HepG2 (cell line): ENCODE results near the gene AGTRAP. TPM values are rescaled to one million over a fixed set of nuclear protein-coding genes. Genes with fewer than 3 reads are reported as not detected.

Experiments used
- ATAC-seq: fragments of 200-7000 bp; cut with Tn5 transposase; 3 replicates; pipeline ENCODE4 v1.9.1; 2020; ENCODE audit warnings: mild to moderate bottlenecking, moderate library complexity
- BruUV-seq: library from RNA; stranded (reverse); fragments of 400-500 nt; replicated peaks from 2 replicates; lab custom pipeline; 2021; lab: Mats Ljungman, UMichigan
- CTCF ChIA-PET: fragments of 300-600 bp; formaldehyde crosslinking; extraction: SDS; loops from one replicate; lab custom pipeline; 2021; ENCODE audit warnings: low total read pairs, inconsistent platforms, low intra/inter-chr PET ratio; lab: Yijun Ruan, JAX
- POLR2A ChIA-PET: fragments of 350-600 bp; sonication (Branson Sonifier 250); formaldehyde crosslinking; loops from one replicate; lab custom pipeline; 2020; ENCODE audit warnings: antibody characterized with exemption, inconsistent platforms; lab: Yijun Ruan, JAX
- DNase-seq: peaks from one replicate; pipeline ENCODE4 v3.0.0-alpha.2; 2015; ENCODE audit warnings: low spot score
- FAIRE-seq: peaks from 3 replicates; lab custom pipeline; 2011; peaks lifted over from hg19 to GRCh38; lab: Jason Lieb, UNC
- H2AFZ ChIP-seq: one replicate; pipeline ENCODE4 v1.6.1; 2011; ENCODE audit warnings: low read length, inconsistent platforms
- H3K27ac ChIP-seq: fragments of 300-600 bp; 3 replicates; pipeline ENCODE4 v1.8.0; 2011; ENCODE audit warnings: mixed run types, mild to moderate bottlenecking, mixed read lengths, low read length, inconsistent platforms; ENCODE audit not compliant: insufficient read depth; ENCODE audit errors: extremely low read length
- H3K27me3 ChIP-seq, 2 experiments: fragments of 200-600 bp in 1 of 2; 2 replicates in 1 of 2; 3 replicates in 1 of 2; pipeline versions ENCODE4 v1.6.0 to v1.8.0; 2011; ENCODE audit warnings: low read length in 2 of 2, mild to moderate bottlenecking in 2 of 2, moderate library complexity in 2 of 2, inconsistent platforms in 1 of 2; ENCODE audit not compliant: insufficient read depth in 2 of 2, control insufficient read depth in 1 of 2
- H3K36me3 ChIP-seq, 2 experiments: fragments of 200-600 bp in 1 of 2; replicated peaks in 1 of 2; 2 replicates in 1 of 2; 3 replicates in 1 of 2; pipeline versions ENCODE4 v1.5.1 to v1.8.0; 2011; ENCODE audit warnings: low read length in 2 of 2, inconsistent platforms in 1 of 2; ENCODE audit not compliant: insufficient read depth in 2 of 2, control insufficient read depth in 1 of 2
- H3K4me1 ChIP-seq: 2 replicates; pipeline ENCODE4 v1.5.1; 2012; ENCODE audit warnings: low read length, inconsistent platforms; ENCODE audit not compliant: insufficient read depth
- H3K4me2 ChIP-seq: 2 replicates; pipeline ENCODE4 v1.6.0; 2011; ENCODE audit warnings: low read depth, low read length, inconsistent platforms
- H3K4me3 ChIP-seq, 3 experiments: fragments of 200-600 bp in 1 of 3; sonication (generic), shearing (Covaris generic) in 1 of 3; replicated peaks in 1 of 3; 2 replicates each; pipeline ENCODE4 v1.5.1; 2011 to 2016; ENCODE audit warnings: low read length in 3 of 3, inconsistent platforms in 2 of 3, low read depth in 2 of 3, mild to moderate bottlenecking in 2 of 3, control low read depth in 1 of 3, mixed read lengths in 1 of 3; ENCODE audit not compliant: insufficient read depth in 1 of 3
- H3K79me2 ChIP-seq: one replicate; pipeline ENCODE4 v1.6.1; 2011; ENCODE audit warnings: low read length, inconsistent platforms; ENCODE audit not compliant: insufficient read depth
- H3K9ac ChIP-seq: 2 replicates; pipeline ENCODE4 v1.6.0; 2011; ENCODE audit warnings: mild to moderate bottlenecking, low read depth, low read length, inconsistent platforms; ENCODE audit not compliant: insufficient read depth
- H3K9me3 ChIP-seq: 2 replicates; pipeline ENCODE4 v1.5.1; 2012; ENCODE audit warnings: mild to moderate bottlenecking, low read length
- H4K20me1 ChIP-seq: 2 replicates; pipeline ENCODE4 v1.6.0; 2011; ENCODE audit warnings: inconsistent platforms, mild to moderate bottlenecking, low read length, moderate library complexity; ENCODE audit not compliant: insufficient read depth
- ASH2L ChIP-seq: fragments of 300-600, 200-600 bp; sonication (generic); IDR thresholded peaks from 2 replicates; pipeline ENCODE4 v1.7.0; 2017; ENCODE audit warnings: low read depth, mild to moderate bottlenecking, moderate library complexity, mixed read lengths, low read length; ENCODE audit not compliant: insufficient read length
- BHLHE40 ChIP-seq: IDR thresholded peaks from 2 replicates; pipeline ENCODE4 v1.6.1; 2011; ENCODE audit warnings: low read length, improper control_type of control experiment
- CCAR2 ChIP-seq: fragments of 200-400 bp; formaldehyde crosslinking; optimal IDR thresholded peaks from 2 replicates; pipeline ENCODE3; 2018; ENCODE audit warnings: low read depth, mild to moderate bottlenecking, low read length, moderate library complexity
- ETV5 ChIP-seq: IDR thresholded peaks from 2 replicates; pipeline ENCODE4 v1.6.1; 2018; ENCODE audit warnings: missing biosample characterization, missing genetic modification reagents, inconsistent platforms, borderline replicate concordance
- HIVEP1 ChIP-seq: sonication (generic); formaldehyde crosslinking; IDR thresholded peaks from 2 replicates; pipeline ENCODE4 v1.4.0; 2020; ENCODE audit warnings: mild to moderate bottlenecking, missing genetic modification reagents
- HOXA9 ChIP-seq: sonication (generic); formaldehyde crosslinking; IDR thresholded peaks from 2 replicates; pipeline ENCODE4 v1.8.1; 2022; ENCODE audit warnings: missing genetic modification reagents, mild to moderate bottlenecking, moderate library complexity, borderline replicate concordance
- RBM22 ChIP-seq: fragments of 200-400 bp; formaldehyde crosslinking; optimal IDR thresholded peaks from 2 replicates; pipeline ENCODE3; 2017; ENCODE audit warnings: mild to moderate bottlenecking, low read length, moderate library complexity
- ZNF124 ChIP-seq: sonication (generic); formaldehyde crosslinking; IDR thresholded peaks from 2 replicates; pipeline ENCODE4 v1.4.0; 2020; ENCODE audit warnings: missing genetic modification reagents
- ZNF225 ChIP-seq: sonication (generic); formaldehyde crosslinking; IDR thresholded peaks from 2 replicates; pipeline ENCODE4 v1.4.0; 2020; ENCODE audit warnings: mild to moderate bottlenecking, missing genetic modification reagents
- ZNF296 ChIP-seq: sonication (generic); formaldehyde crosslinking; conservative IDR thresholded peaks from 2 replicates; pipeline ENCODE4 v1.5.0; 2020; ENCODE audit warnings: mild to moderate bottlenecking, missing genetic modification reagents
- ZNF557 ChIP-seq: sonication (generic); formaldehyde crosslinking; IDR thresholded peaks from 2 replicates; pipeline ENCODE4 v1.4.0; 2020; ENCODE audit warnings: missing genetic modification reagents
- ZNF816 ChIP-seq: sonication (generic); formaldehyde crosslinking; IDR thresholded peaks from 2 replicates; pipeline ENCODE4 v1.8.0; 2022; ENCODE audit warnings: missing genetic modification reagents, mild to moderate bottlenecking, borderline replicate concordance
- ZNF83 ChIP-seq: sonication (generic); formaldehyde crosslinking; IDR thresholded peaks from 2 replicates; pipeline ENCODE4 v1.4.0; 2020; ENCODE audit warnings: missing genetic modification reagents, mild to moderate bottlenecking, borderline replicate concordance
- WGBS: methylation state at CpG from one replicate; pipeline ENCODE4 v1.1.6; 2017; ENCODE audit warnings: low lambda C conversion rate; 5-methylcytosine and 5-hydroxymethylcytosine counted together
- in situ Hi-C: cut with HindIII; loops from 2 replicates; pipeline ENCODE4 v1.10.0; 2017; ENCODE audit warnings: low pct_unique_long_range_greater_than_20kb; ENCODE audit not compliant: extremely low pct_ligation_motif_present
- intact Hi-C: fragments of 100-400 bp; cut with micrococcal nuclease; formaldehyde crosslinking; loops from one replicate; pipeline ENCODE4 v1.10.0; 2022; ENCODE audit not compliant: unreplicated experiment
- polyA plus RNA-seq, 8 experiments: library from polyadenylated mRNA; depleted of rRNA in 3 of 8; stranded (reverse) in 7 of 8; unstranded in 1 of 8; fragments of >200 nt; fragmentation: Illumina TruSeq in 4 of 8; extraction: Trizol in 4 of 8; gene quantifications; 2 replicates each; pipeline versions ENCODE4 v1.2.1 to v1.2.3, GENCODE V29; 2011 to 2016; ENCODE audit warnings: low read depth in 4 of 8, missing spikeins in 1 of 8, mixed read lengths in 1 of 8; ENCODE audit not compliant: insufficient read depth in 1 of 8
- total RNA-seq, 5 experiments: library from RNA; depleted of rRNA; stranded (reverse); fragments of >200 nt; fragmentation: Illumina TruSeq; extraction: Trizol; gene quantifications; 2 replicates each; pipeline ENCODE4 v1.2.3, GENCODE V29; 2016; ENCODE audit warnings: low read depth in 1 of 5

Gene AGTRAP
- total and polyA plus RNA-seq, 2 of the 13 experiments (the other 11 are each of a cell fraction or from before 2014, with no cell fraction given), result 28.3 to 32.0 TPM

- H3K4me2 ChIP-seq, result no peak overlapping the region
- ChIA-PET CTCF (no interaction called here), POLR2A (no interaction called here)
- no peak overlapping the region for H3K27ac ChIP-seq
- H3K9me3 ChIP-seq, result no peaks in the 10 kb centered on the region
- H3K4me3 ChIP-seq, result no peak overlapping the region
- intact Hi-C loops (no loop called here), in situ Hi-C loops (no loop called here)
- H2AFZ ChIP-seq, result no peak overlapping the region
- no peaks in the 10 kb centered on the region for H4K20me1 ChIP-seq
- BruUV-seq, result no TSS peak
- H3K79me2 ChIP-seq, result no peaks in the 10 kb centered on the region
- TF ChIP-seq BHLHE40 (no peak), ZNF83 (CRISPR knock-in tag) (no peak), ASH2L (no peak), CCAR2 (no peak), ZNF124 (CRISPR knock-in tag) (no peak), ZNF225 (CRISPR knock-in tag) (no peak), RBM22 (no peak), ZNF296 (CRISPR knock-in tag) (no peak), ETV5 (CRISPR knock-in tag) (no peak), HIVEP1 (CRISPR knock-in tag) (no peak), ZNF557 (CRISPR knock-in tag) (no peak), HOXA9 (CRISPR knock-in tag) (no peak), ZNF816 (CRISPR knock-in tag) (no peak)
- H3K9ac ChIP-seq, result no peak overlapping the region
- ATAC-seq, result no peak
- peaks cover 42% of the 10 kb centered on the region for H3K4me1 ChIP-seq
- no peaks in the 10 kb centered on the region for H3K36me3 ChIP-seq
- DNase-seq, result no peak
- peaks cover 4 to 8% of the 10 kb centered on the region in 2 experiments; a peak in 3 of 5 replicates for H3K27me3 ChIP-seq
- WGBS, result 68% methylated on average over 10 of the region's 12 CpGs
- FAIRE-seq, result no peak
Observed at GRCh38 chr1:11781297-11781696, 45.4 kb downstream of the AGTRAP start.
